GM12878 (cell line): ENCODE data around the gene MICALL2. TPM values are rescaled to one million over a fixed set of nuclear protein-coding genes. Genes with fewer than 3 reads are reported as not detected.

ENCODE experiments used
- ATAC-seq: fragments of 200-7000 bp; cut with Tn5 transposase; 3 replicates; pipeline ENCODE4 v1.9.1; 2020; ENCODE audit warnings: mild to moderate bottlenecking, moderate library complexity
- BruUV-seq: library from RNA; stranded (reverse); fragments of 400-500 nt; replicated peaks from 2 replicates; lab custom pipeline; 2021; lab: Mats Ljungman, UMichigan
- CTCF ChIA-PET: fragments of 300-600 bp; sonication (Branson Sonifier 250); formaldehyde crosslinking; extraction: SDS; loops from one replicate; lab custom pipeline; 2021; ENCODE audit warnings: inconsistent platforms; lab: Yijun Ruan, JAX
- POLR2A ChIA-PET: fragments of 350-600 bp; formaldehyde crosslinking; extraction: SDS; loops from one replicate; lab custom pipeline; 2021; ENCODE audit warnings: inconsistent platforms; lab: Charles Lee
- RAD21 ChIA-PET: fragments of 300-600 bp; sonication (Branson Sonifier 250); formaldehyde crosslinking; loops from one replicate; lab custom pipeline; 2023; ENCODE audit warnings: antibody characterized with exemption; ENCODE audit not compliant: unreplicated experiment; lab: Charles Lee
- SMC1A ChIA-PET: fragments of 300-600 bp; sonication (Branson Sonifier 250); formaldehyde crosslinking; loops from one replicate; lab custom pipeline; 2023; ENCODE audit not compliant: unreplicated experiment, uncharacterized antibody; lab: Charles Lee
- DNase-seq: peaks from one replicate; pipeline ENCODE4 v3.0.0-alpha.2; 2011; ENCODE audit warnings: low read depth, low spot score
- FAIRE-seq: peaks from 3 replicates; lab custom pipeline; 2011; peaks lifted over from hg19 to GRCh38; lab: Jason Lieb, UNC
- H2AFZ ChIP-seq: 2 replicates; pipeline ENCODE4 v1.6.0; 2011; ENCODE audit warnings: low read depth, low read length, control low read depth; ENCODE audit not compliant: control insufficient read depth
- H3K27ac ChIP-seq: 2 replicates; pipeline ENCODE4 v1.5.1; 2011; ENCODE audit warnings: control low read depth; ENCODE audit not compliant: control insufficient read depth, insufficient read depth
- H3K27me3 ChIP-seq, 2 experiments: replicated peaks in 1 of 2; 2 replicates each; pipeline versions ENCODE4 v1.6.0 to v1.6.1; 2011; ENCODE audit warnings: low read length in 1 of 2; ENCODE audit not compliant: control insufficient read depth in 2 of 2, insufficient read depth in 2 of 2
- H3K36me3 ChIP-seq, 2 experiments: 2 replicates each; pipeline ENCODE4 v1.5.1; 2011; ENCODE audit warnings: low read length in 1 of 2; ENCODE audit not compliant: control insufficient read depth in 2 of 2, insufficient read depth in 2 of 2
- H3K4me1 ChIP-seq: 2 replicates; pipeline ENCODE4 v1.6.1; 2011; ENCODE audit warnings: mild to moderate bottlenecking, low read length, moderate library complexity, mixed read lengths; ENCODE audit not compliant: control insufficient read depth, insufficient read depth
- H3K4me2 ChIP-seq: 2 replicates; pipeline ENCODE4 v1.6.0; 2011; ENCODE audit warnings: control low read depth; ENCODE audit not compliant: control insufficient read depth, insufficient read depth
- H3K4me3 ChIP-seq: fragments of 200-600 bp; sonication (generic); 2 replicates; pipeline ENCODE4 v1.5.1; 2016
- H3K79me2 ChIP-seq: 2 replicates; pipeline ENCODE4 v1.6.0; 2011; ENCODE audit warnings: low read length; ENCODE audit not compliant: control insufficient read depth, insufficient read depth
- H3K9ac ChIP-seq: 2 replicates; pipeline ENCODE4 v1.8.0; 2011; ENCODE audit warnings: low read length, control low read depth, mixed read lengths; ENCODE audit not compliant: control insufficient read depth, insufficient read depth
- H3K9me3 ChIP-seq: replicated peaks from 3 replicates; pipeline ENCODE4 v1.5.1; 2011; ENCODE audit warnings: mild to moderate bottlenecking, low read length; ENCODE audit not compliant: control insufficient read depth, insufficient read depth
- H4K20me1 ChIP-seq: 2 replicates; pipeline ENCODE4 v1.6.0; 2011; ENCODE audit not compliant: control insufficient read depth, insufficient read depth
- ATF7 ChIP-seq: fragments of 450-650 bp; IDR thresholded peaks from 2 replicates; pipeline ENCODE4 v1.6.1; 2016; ENCODE audit warnings: low read depth, mild to moderate bottlenecking
- BCLAF1 ChIP-seq: fragments of 450-650 bp; IDR thresholded peaks from 2 replicates; pipeline ENCODE4 v1.6.1; 2017; ENCODE audit warnings: antibody characterized with exemption, mild to moderate bottlenecking, moderate library complexity
- EGR1 ChIP-seq, 2 experiments: IDR thresholded peaks; 1 replicate in 1 of 2; 2 replicates in 1 of 2; pipeline ENCODE4 v1.6.1; 2011 to 2012; ENCODE audit warnings: low read depth in 2 of 2, low read length in 2 of 2, borderline replicate concordance in 1 of 2, mild to moderate bottlenecking in 1 of 2, moderate library complexity in 1 of 2
- EP300 ChIP-seq, 2 experiments: fragments of 150-350 bp in 1 of 2; IDR thresholded peaks; 2 replicates each; pipeline ENCODE4 v1.6.1; 2011 to 2012; ENCODE audit warnings: low read depth in 2 of 2, low read length in 2 of 2, borderline replicate concordance in 1 of 2, improper control_type of control experiment in 1 of 2, inconsistent platforms in 1 of 2; ENCODE audit not compliant: control insufficient read depth in 1 of 2
- EZH2 ChIP-seq: IDR thresholded peaks from 2 replicates; pipeline ENCODE4 v1.6.1; 2012; ENCODE audit warnings: low read depth, mild to moderate bottlenecking, control low read depth, inconsistent platforms, low read length, borderline replicate concordance; ENCODE audit not compliant: control insufficient read depth
- JUND ChIP-seq: IDR thresholded peaks from 2 replicates; pipeline ENCODE4 v1.6.1; 2012; ENCODE audit warnings: low read depth, mild to moderate bottlenecking, low read length, improper control_type of control experiment, moderate library complexity
- NR2C1 ChIP-seq: fragments of 450-650 bp; IDR thresholded peaks from 2 replicates; pipeline ENCODE4 v1.6.1; 2017; ENCODE audit warnings: antibody characterized with exemption, mild to moderate bottlenecking, moderate library complexity
- PAX5 ChIP-seq: IDR thresholded peaks from 2 replicates; pipeline ENCODE4 v1.6.1; 2011; ENCODE audit warnings: low read depth, low read length, borderline replicate concordance
- RAD21 ChIP-seq: IDR thresholded peaks from 2 replicates; pipeline ENCODE4 v1.6.1; 2011; ENCODE audit warnings: mild to moderate bottlenecking, low read depth, low read length, moderate library complexity; ENCODE audit not compliant: insufficient read depth
- REST ChIP-seq: IDR thresholded peaks from 2 replicates; pipeline ENCODE4 v1.6.1; 2012; ENCODE audit warnings: mild to moderate bottlenecking, low read depth, low read length
- SKIL ChIP-seq: fragments of 450-650 bp; IDR thresholded peaks from 2 replicates; pipeline ENCODE4 v1.6.1; 2017; ENCODE audit warnings: mild to moderate bottlenecking, low read depth, inconsistent platforms; ENCODE audit not compliant: poor library complexity, severe bottlenecking
- SP1 ChIP-seq: IDR thresholded peaks from one replicate; pipeline ENCODE4 v1.6.1; 2011; ENCODE audit warnings: low read depth, low read length
- TCF7 ChIP-seq: IDR thresholded peaks from 2 replicates; pipeline ENCODE4 v1.6.1; 2014; ENCODE audit warnings: antibody characterized with exemption, borderline replicate concordance
- YBX1 ChIP-seq: fragments of 450-650 bp; IDR thresholded peaks from 2 replicates; pipeline ENCODE4 v1.6.1; 2016; ENCODE audit warnings: antibody characterized with exemption
- WGBS: methylation state at CpG from one replicate; pipeline ENCODE4 v1.1.6; 2016; ENCODE audit warnings: low lambda C conversion rate; ENCODE audit not compliant: insufficient replicate concordance, insufficient coverage; ENCODE audit errors: missing lambda C conversion rate; 5-methylcytosine and 5-hydroxymethylcytosine counted together
- in situ Hi-C: fragments of 300-500 bp; cut with MboI; formaldehyde crosslinking; loops from 9 replicates; pipeline ENCODE4 v1.14.3; 2018; ENCODE audit warnings: mixed read lengths
- intact Hi-C: fragments of 100-400 bp; cut with micrococcal nuclease; formaldehyde crosslinking; loops from one replicate; pipeline ENCODE4 v1.14.2; 2022; ENCODE audit not compliant: unreplicated experiment
- polyA plus RNA-seq, 11 experiments: library from polyadenylated mRNA; depleted of rRNA in 4 of 11; unstranded in 6 of 11; stranded (reverse) in 5 of 11; fragments of >200 nt; fragmentation: Nextera tagmentation in 4 of 11; fragmentation: Illumina TruSeq in 1 of 11; extraction: Ambion mirVana in 4 of 11; extraction: Trizol in 1 of 11; gene quantifications; 1 replicate in 1 of 11; 2 replicates in 10 of 11; pipeline versions ENCODE4 v1.2.1 to v1.2.3, GENCODE V29; 2011 to 2016; ENCODE audit warnings: inconsistent platforms in 2 of 11, missing spikeins in 2 of 11, low read depth in 1 of 11
- total RNA-seq, 4 experiments: library from RNA; depleted of rRNA in 3 of 4; stranded (reverse); fragments of >200 nt in 3 of 4; fragmentation: Illumina TruSeq in 1 of 4; extraction: Trizol in 1 of 4; gene quantifications; 2 replicates each; pipeline versions ENCODE4 v1.2.1 to v1.2.3, GENCODE V29; 2013 to 2021

Gene MICALL2
- total and polyA plus RNA-seq, 10 of the 15 experiments (the other 5 are each of a cell fraction or from before 2014, with no cell fraction given): 0.04 to 1.7 (median 0.83) TPM; not detected in 3

GRCh38 chr7:1447551-1448244, 11.6 kb downstream of the MICALL2 start (continued):
- TF ChIP-seq REST (no peak), EGR1 (IDR thresholded peaks at IDR 0.05; ENCODE audit: borderline replicate concordance in 1 of 2, low read depth in 2 of 2, low read length in 2 of 2) (no peak), YBX1 (no peak), NR2C1 (no peak), EP300 (IDR thresholded peaks at IDR 0.05; ENCODE audit: borderline replicate concordance in 1 of 2, control insufficient read depth in 1 of 2, low read depth in 2 of 2, low read length in 2 of 2) (no peak)

- Histone ChIP-seq H4K20me1 (no peaks in the 10 kb centered on the region), H3K9ac (no peak overlapping the region), H3K79me2 (no peaks in the 10 kb centered on the region), H3K4me3 (no peak overlapping the region), H3K4me2 (no peak overlapping the region), H3K36me3 (no peaks in the 10 kb centered on the region), H3K27me3 (no peaks in the 10 kb centered on the region; a peak in 1 of 4 replicates), H3K27ac (no peak overlapping the region), H3K4me1 (no peaks in the 10 kb centered on the region), H2AFZ (no peak overlapping the region), H3K9me3 (no peaks in the 10 kb centered on the region)
- DNase-seq (no peak), ATAC-seq (peak; percentile 30; the same call in 2 of the 3 replicates), FAIRE-seq (no peak)
- in situ Hi-C loops: no loop called here
- ChIA-PET POLR2A (no interaction called here), SMC1A (no interaction called here), RAD21 (no interaction called here), CTCF (no interaction called here)
- intact Hi-C loops: no loop called here
- no TSS peak for BruUV-seq
- WGBS: 69% methylated on average over 10 of the region's 11 CpGs
- TF ChIP-seq BCLAF1 (no peak), EZH2 (no peak), TCF7 (no peak), SP1 (no peak), JUND (no peak), RAD21 (no peak), ATF7 (no peak), SKIL (no peak), PAX5 (no peak)
These were observed 12.2 kb downstream of the MICALL2 start for GRCh38 chr7:1447112-1447511.
